NB4 (cell line): ENCODE measurements around the gene HOXB2.
A peak's percentile ranks its signal among the peaks of the same experiment; 100 is the strongest.

Source experiments
- DNase-seq: peaks from one replicate; pipeline ENCODE4 v3.0.0; 2010; ENCODE audit warnings: low read depth
- H3K4me3 ChIP-seq: one replicate; pipeline ENCODE4 v1.5.1; 2011; ENCODE audit warnings: mild to moderate bottlenecking, low read depth, low read length, moderate library complexity
- MYC ChIP-seq: IDR thresholded peaks from 2 replicates; pipeline ENCODE4 v1.6.1; 2011; ENCODE audit warnings: low read depth, low read length
- POLR2A ChIP-seq: IDR thresholded peaks from 2 replicates; pipeline ENCODE4 v1.6.1; 2011; ENCODE audit warnings: mild to moderate bottlenecking; ENCODE audit not compliant: insufficient read length; ENCODE audit errors: extremely low read depth
- TF ChIP-seq, protein P1 (sequence below): IDR thresholded peaks from one replicate; pipeline ENCODE4 v1.5.1; 2012; ENCODE audit warnings: low read depth, low read length
- TF ChIP-seq, protein P2 (sequence below): IDR thresholded peaks from 2 replicates; pipeline ENCODE4 v1.6.1; 2011; ENCODE audit warnings: low read depth, low read length

HOXB2 gene

DNA sequence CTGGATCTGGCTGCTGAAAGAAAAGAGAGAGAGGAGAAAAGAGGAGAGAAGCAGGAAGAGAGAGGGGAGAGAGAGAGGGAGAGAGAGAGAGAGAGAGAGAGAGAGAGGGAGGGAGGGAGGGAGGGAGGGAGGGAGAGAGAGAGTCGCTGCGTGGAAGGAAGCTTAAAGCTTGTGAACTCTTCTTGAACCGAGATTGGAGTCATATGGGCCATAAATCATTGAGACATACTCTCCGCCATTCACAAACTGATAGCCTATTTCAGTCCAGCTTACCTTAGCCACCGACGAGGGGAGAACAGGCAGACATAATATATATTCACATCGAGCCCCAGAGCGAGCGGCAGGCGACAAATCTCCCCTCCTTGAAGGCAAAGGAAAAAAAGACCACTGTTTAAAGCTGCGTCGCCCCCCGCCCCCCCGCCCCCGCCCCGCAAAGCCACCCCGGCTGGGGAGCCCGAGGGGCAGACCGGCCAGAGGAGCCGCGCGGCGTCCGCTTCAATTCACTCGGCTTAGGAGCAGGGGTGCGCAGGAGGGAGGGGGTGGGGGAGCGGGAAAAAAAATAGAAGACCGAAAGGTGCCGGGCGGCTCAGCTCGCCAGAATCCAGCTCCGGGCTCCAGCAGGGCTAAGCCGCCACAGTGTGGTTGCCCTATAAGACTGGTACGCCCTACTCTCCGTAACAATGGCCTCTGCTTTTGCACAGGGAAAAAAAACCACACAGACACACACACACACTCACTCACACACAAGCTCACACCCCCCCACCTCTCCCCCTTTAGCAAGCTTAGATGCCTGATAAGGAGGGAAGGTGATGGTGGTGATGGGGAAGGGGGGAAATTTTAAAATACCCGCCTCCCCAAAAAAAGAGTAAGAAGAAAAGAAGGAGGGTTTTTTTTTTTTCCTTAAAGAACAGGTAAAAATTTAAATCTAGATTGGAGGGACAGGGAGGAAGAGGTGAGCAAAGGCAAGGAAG is 10.6 kb upstream of the HOXB2 start:
- H3K4me3 ChIP-seq = no peak overlapping the region
- TF ChIP-seq, protein P1, sequence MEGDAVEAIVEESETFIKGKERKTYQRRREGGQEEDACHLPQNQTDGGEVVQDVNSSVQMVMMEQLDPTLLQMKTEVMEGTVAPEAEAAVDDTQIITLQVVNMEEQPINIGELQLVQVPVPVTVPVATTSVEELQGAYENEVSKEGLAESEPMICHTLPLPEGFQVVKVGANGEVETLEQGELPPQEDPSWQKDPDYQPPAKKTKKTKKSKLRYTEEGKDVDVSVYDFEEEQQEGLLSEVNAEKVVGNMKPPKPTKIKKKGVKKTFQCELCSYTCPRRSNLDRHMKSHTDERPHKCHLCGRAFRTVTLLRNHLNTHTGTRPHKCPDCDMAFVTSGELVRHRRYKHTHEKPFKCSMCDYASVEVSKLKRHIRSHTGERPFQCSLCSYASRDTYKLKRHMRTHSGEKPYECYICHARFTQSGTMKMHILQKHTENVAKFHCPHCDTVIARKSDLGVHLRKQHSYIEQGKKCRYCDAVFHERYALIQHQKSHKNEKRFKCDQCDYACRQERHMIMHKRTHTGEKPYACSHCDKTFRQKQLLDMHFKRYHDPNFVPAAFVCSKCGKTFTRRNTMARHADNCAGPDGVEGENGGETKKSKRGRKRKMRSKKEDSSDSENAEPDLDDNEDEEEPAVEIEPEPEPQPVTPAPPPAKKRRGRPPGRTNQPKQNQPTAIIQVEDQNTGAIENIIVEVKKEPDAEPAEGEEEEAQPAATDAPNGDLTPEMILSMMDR = no peak
- TF ChIP-seq, protein P2, sequence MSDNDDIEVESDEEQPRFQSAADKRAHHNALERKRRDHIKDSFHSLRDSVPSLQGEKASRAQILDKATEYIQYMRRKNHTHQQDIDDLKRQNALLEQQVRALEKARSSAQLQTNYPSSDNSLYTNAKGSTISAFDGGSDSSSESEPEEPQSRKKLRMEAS = no peak
- TF ChIP-seq POLR2A (no peak), MYC (no peak)
- DNase-seq = peak; percentile 8

DNA sequence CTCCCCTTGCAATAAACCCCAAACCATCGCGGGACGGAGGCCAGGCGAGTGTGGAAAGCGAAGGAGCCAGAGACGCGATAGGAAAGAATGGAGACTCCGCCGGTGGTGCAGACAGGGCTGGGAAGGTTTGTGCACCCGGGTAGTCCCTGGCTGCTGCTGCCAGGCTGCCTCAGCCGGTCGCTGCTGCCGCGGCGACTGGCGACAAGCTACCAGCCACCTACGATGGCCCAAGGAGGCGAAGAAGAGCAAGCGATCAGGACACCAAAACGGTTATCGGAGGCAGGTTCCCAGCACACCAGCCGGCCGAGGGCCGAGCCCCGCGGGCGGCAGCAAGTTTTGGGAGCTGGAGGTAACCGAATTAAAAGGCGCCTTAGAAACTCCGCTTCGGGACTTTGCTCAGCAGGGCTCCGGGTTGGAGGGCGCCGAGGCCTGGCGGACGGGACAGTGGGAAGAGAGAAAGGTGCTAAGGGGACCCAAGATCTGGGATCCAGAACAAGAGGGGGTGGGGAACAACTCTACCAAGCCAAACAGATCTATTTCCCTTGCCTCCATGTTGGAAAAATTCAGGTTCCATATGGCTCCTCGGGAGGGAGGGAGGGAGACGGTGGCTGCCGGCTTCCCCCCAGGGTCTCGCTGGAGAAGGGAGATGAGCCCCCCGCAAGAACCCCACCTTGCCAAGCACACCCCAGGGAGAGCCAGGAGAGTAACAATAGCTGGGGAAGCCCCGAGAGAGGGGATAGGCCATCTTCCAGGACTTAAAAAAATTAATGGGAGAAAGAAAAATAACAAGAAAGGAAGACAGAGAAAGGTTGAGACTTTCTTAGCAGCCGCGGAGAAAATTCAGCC is 9.7 kb upstream of the HOXB2 start:
- DNase-seq = no peak
- no peak overlapping the region for H3K4me3 ChIP-seq
- TF ChIP-seq, protein P1 = no peak
- TF ChIP-seq, protein P2 = no peak
- TF ChIP-seq MYC (no peak), POLR2A (no peak)

DNA sequence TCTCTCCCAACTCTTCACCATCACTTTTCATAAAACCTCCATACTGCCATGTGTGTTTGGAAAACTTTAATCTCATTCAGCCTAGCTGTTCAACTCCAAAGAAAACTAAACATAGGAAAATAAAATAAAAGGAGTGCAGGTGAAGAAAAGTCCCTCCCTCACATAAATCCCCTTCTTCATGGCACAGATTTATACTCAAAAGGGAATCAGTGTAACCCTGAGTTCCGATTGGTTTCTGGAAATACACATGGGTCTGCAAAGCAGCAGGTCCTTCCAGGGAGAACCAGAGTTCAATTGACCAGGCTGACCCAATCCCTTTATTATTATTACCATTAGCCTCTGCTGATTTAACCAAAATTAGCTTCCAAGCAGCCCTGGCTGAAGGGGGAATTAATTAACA is 8.9 kb upstream of the HOXB2 start:
- DNase-seq = no peak
- TF ChIP-seq, protein P1 = no peak
- TF ChIP-seq POLR2A (no peak), MYC (no peak)
- TF ChIP-seq, protein P2 = no peak
- no peak overlapping the region for H3K4me3 ChIP-seq

DNA sequence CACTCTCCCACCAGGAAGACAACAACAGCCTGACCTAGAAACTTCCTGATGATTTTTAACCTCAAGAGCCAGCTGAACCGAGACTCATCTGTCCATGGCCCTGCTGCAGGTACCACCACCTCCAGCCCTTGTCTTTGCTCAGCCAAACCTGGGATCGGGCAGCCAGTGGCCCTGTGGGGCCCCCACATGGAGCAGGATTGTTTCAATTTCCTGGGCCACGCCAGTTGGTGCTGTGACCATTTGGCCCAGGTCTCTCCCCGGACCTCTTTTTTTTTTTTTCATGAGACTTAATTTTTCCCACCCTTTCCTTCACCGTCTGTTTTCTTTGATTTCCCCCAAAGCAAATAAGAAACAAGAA is 8.3 kb upstream of the HOXB2 start:
- H3K4me3 ChIP-seq = no peak overlapping the region
- TF ChIP-seq, protein P2 = no peak
- TF ChIP-seq POLR2A (no peak), MYC (no peak)
- TF ChIP-seq, protein P1 = no peak
- DNase-seq = no peak

DNA sequence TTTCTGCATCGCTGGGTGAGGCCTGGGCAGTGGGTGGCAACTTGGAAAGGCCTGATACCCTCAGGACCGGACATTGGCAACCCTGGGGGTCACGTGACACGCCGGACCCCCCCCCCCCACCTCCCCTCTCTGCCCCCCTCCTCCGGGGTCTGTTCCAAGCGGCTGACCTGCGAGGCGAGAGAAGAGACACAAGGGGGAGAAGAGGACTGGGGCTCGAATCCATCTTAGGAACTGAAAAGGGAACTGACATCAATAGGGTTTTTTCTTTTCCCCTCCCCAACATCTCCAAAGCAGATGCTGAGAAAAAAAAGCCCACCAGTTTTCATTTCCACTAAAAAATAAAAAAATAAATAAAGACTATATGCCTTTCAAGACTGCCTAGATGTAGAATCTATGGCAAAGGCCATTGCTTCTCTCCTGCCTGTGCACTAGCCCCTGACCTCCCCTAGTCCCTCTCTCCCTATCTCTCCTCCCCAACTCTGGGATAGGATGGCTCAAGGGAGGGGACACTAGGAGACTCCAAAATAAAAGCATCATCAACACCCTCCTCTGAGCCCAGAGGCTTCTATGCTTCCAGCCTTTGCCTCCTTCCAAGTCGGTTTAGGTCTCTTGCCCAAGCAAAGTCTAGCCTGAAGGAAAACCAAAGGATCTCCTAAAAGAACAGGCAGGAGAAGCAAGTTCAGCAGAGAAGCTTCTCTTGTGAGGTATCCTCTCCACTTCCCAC is 7.7 kb upstream of the HOXB2 start:
- TF ChIP-seq, protein P2 = no peak
- TF ChIP-seq MYC (no peak), POLR2A (no peak)
- TF ChIP-seq, protein P1 = no peak
- no peak for DNase-seq
- no peak overlapping the region for H3K4me3 ChIP-seq
